Choroid plexus epithelial cell (primary cell): ENCODE measurements around the gene RAPGEF5.

Source experiments
- DNase-seq: peaks from one replicate; pipeline ENCODE4 v3.0.0-alpha.2; 2010; ENCODE audit warnings: low read depth
- H3K4me3 ChIP-seq: 2 replicates; pipeline ENCODE4 v1.5.1; 2011; ENCODE audit warnings: low read depth, mild to moderate bottlenecking, control low read depth, low read length, moderate library complexity
- TF ChIP-seq, protein P1 (sequence below): conservative IDR thresholded peaks from 2 replicates; pipeline ENCODE4 v1.5.1; 2011; ENCODE audit warnings: low read depth, mild to moderate bottlenecking, control low read depth, inconsistent platforms, low read length, moderate library complexity

RAPGEF5 gene

DNA sequence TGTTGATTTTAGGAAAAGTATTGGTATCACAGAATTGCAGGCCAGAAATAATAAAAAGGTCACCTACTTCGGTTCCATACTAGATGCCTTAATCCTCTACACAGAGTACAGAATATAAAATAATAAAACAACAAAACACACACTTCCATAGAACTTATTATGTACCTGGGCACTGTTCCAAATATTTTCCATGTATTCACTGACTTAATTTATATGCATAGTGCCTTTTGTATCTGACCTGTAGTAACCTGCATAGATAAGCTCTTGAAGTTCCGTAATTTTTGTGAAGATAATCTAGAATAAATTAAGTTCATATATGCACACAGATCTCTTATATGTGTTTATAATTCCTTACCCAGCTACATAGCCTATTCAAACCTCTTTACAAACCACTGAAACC is 78.3 kb downstream of the RAPGEF5 start:
- no peak for DNase-seq
- no peak overlapping the region for H3K4me3 ChIP-seq
- TF ChIP-seq, protein P1, sequence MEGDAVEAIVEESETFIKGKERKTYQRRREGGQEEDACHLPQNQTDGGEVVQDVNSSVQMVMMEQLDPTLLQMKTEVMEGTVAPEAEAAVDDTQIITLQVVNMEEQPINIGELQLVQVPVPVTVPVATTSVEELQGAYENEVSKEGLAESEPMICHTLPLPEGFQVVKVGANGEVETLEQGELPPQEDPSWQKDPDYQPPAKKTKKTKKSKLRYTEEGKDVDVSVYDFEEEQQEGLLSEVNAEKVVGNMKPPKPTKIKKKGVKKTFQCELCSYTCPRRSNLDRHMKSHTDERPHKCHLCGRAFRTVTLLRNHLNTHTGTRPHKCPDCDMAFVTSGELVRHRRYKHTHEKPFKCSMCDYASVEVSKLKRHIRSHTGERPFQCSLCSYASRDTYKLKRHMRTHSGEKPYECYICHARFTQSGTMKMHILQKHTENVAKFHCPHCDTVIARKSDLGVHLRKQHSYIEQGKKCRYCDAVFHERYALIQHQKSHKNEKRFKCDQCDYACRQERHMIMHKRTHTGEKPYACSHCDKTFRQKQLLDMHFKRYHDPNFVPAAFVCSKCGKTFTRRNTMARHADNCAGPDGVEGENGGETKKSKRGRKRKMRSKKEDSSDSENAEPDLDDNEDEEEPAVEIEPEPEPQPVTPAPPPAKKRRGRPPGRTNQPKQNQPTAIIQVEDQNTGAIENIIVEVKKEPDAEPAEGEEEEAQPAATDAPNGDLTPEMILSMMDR: no peak

DNA sequence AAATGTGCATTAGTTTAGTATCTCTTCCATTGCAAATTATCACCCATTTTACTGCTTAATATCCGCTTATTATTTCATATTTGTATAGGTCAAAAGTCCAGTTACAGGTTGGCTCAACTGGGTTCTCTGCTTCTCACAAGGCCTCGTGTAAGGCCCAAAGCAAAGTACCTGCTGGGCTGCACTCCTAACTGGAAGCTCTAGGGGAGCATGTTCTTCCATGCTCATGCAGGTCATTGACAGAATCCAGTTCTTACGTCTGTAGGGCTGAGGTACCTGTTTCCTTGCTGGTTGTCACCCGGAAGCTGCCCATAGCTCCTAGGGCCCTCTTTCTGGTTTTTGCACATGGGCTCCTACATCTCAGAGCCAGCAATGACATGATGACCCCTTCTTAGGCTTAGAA is 79.6 kb downstream of the RAPGEF5 start:
- H3K4me3 ChIP-seq: no peak overlapping the region
- DNase-seq: no peak
- TF ChIP-seq, protein P1: no peak

DNA sequence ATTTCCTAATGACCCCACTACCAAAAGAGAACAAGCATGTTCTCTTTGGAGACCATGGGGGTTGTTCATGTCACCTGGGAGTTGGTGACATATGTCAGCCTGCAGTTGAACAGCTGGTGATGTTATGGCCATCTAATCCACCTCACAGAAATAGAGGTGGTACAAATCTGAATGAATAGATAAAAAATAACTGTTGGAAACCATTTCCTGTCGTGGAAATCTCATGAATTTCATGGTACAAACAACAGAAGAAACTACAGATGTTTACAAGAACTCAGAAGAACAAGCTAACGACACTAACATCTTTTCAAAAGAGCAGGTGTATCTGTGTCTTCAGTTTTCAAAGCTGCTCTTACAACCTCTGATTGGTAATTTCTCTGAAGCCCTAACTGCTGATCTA is 81.3 kb downstream of the RAPGEF5 start:
- TF ChIP-seq, protein P1: no peak
- H3K4me3 ChIP-seq: no peak overlapping the region
- no peak for DNase-seq

GRCh38 chr7:22271311-22271710 is 85.6 kb downstream of the RAPGEF5 start:
- TF ChIP-seq, protein P1: no peak
- H3K4me3 ChIP-seq: no peak overlapping the region
- DNase-seq: no peak

- TF ChIP-seq, protein P1: no peak
- no peak overlapping the region for H3K4me3 ChIP-seq
- DNase-seq: no peak
Observed at GRCh38 chr7:22270371-22270770, 86.6 kb downstream of the RAPGEF5 start.

GRCh38 chr7:22269963-22270362 is 87.0 kb downstream of the RAPGEF5 start:
- TF ChIP-seq, protein P1: no peak
- no peak overlapping the region for H3K4me3 ChIP-seq
- no peak for DNase-seq

- DNase-seq: no peak
- TF ChIP-seq, protein P1: no peak
- no peak overlapping the region for H3K4me3 ChIP-seq
Observed at GRCh38 chr7:22268884-22269421, 88.0 kb downstream of the RAPGEF5 start.
